Effector memory CD8-positive, alpha-beta T cell (primary cell): ENCODE data around the gene PPP2R2D.

Experiments
- ATAC-seq: fragments of 150-1000 bp; cut with Tn5 transposase; replicated peaks from 2 replicates; pipeline ENCODE4 v1.10.0; 2021; ENCODE audit warnings: mild to moderate bottlenecking, moderate library complexity
- DNase-seq, 3 experiments: peaks; one replicate each; pipeline ENCODE4 v3.0.0; 2021
- H3K27ac Mint-ChIP-seq, 2 donors: one replicate each; pipeline ENCODE4 v1.8.0; 2022; ENCODE audit warnings: mild to moderate bottlenecking in 2 of 2, mixed read lengths in 2 of 2, moderate library complexity in 2 of 2
- H3K27me3 Mint-ChIP-seq, 2 donors: one replicate each; pipeline ENCODE4 v1.8.0; 2022; ENCODE audit warnings: mixed read lengths in 2 of 2
- H3K36me3 Mint-ChIP-seq: one replicate; pipeline ENCODE4 v1.8.0; 2022; ENCODE audit warnings: mild to moderate bottlenecking, moderate library complexity, mixed read lengths; ENCODE audit not compliant: insufficient read depth
- H3K4me1 Mint-ChIP-seq, 2 donors: one replicate each; pipeline ENCODE4 v1.8.0; 2022; ENCODE audit warnings: low read depth in 2 of 2, mixed read lengths in 2 of 2
- H3K4me3 Mint-ChIP-seq, 2 donors: one replicate each; pipeline ENCODE4 v1.8.0; 2022; ENCODE audit warnings: mild to moderate bottlenecking in 2 of 2, mixed read lengths in 2 of 2, moderate library complexity in 2 of 2
- H3K9me3 Mint-ChIP-seq, 2 donors: one replicate each; pipeline ENCODE4 v1.8.0; 2022; ENCODE audit warnings: mixed read lengths in 2 of 2

Gene PPP2R2D

GRCh38 chr10:131997366-131998049, 96.7 kb downstream of the PPP2R2D start:
- no peaks in the 10 kb centered on the region for H3K4me1 Mint-ChIP-seq
- peaks cover 6% of the 10 kb centered on the region for H3K36me3 Mint-ChIP-seq
- H3K27ac Mint-ChIP-seq: no peak overlapping the region
- no peak for ATAC-seq
- peaks cover 6 to 21% of the 10 kb centered on the region in 2 donors for H3K27me3 Mint-ChIP-seq
- no peaks in the 10 kb centered on the region for H3K9me3 Mint-ChIP-seq
- no peak overlapping the region for H3K4me3 Mint-ChIP-seq
- no peak for DNase-seq

- H3K4me3 Mint-ChIP-seq: no peak overlapping the region
- H3K36me3 Mint-ChIP-seq: peaks cover 6% of the 10 kb centered on the region
- H3K4me1 Mint-ChIP-seq: no peaks in the 10 kb centered on the region
- peaks cover 6 to 21% of the 10 kb centered on the region in 2 donors for H3K27me3 Mint-ChIP-seq
- no peaks in the 10 kb centered on the region for H3K9me3 Mint-ChIP-seq
- DNase-seq: no peak
- H3K27ac Mint-ChIP-seq: no peak overlapping the region
- no peak for ATAC-seq
These were observed 97.4 kb downstream of the PPP2R2D start for GRCh38 chr10:131998050-131998844.

GRCh38 chr10:131998845-131999681, 98.3 kb downstream of the PPP2R2D start:
- DNase-seq (no peak), ATAC-seq (no peak)

GRCh38 chr10:132001238-132001972, 100.6 kb downstream of the PPP2R2D start:
- peaks cover 0 to 2% of the 10 kb centered on the region in 2 donors for H3K9me3 Mint-ChIP-seq
- H3K4me1 Mint-ChIP-seq: no peaks in the 10 kb centered on the region
- peak; percentile 78 for ATAC-seq
- peaks cover 23 to 39% of the 10 kb centered on the region in 2 donors for H3K27me3 Mint-ChIP-seq
- H3K4me3 Mint-ChIP-seq: peak overlapping the region; percentile 37 to 45
- DNase-seq: no peak
- H3K27ac Mint-ChIP-seq: peak overlapping the region; percentile 82 to 89
- H3K36me3 Mint-ChIP-seq: peaks cover 3% of the 10 kb centered on the region

More at GRCh38 chr10:131998845-131999681, 98.3 kb downstream of the PPP2R2D start:
- H3K27me3 Mint-ChIP-seq: peaks cover 6 to 22% of the 10 kb centered on the region in 2 donors
- H3K27ac Mint-ChIP-seq: no peak overlapping the region
- H3K4me1 Mint-ChIP-seq: no peaks in the 10 kb centered on the region
- H3K9me3 Mint-ChIP-seq: no peaks in the 10 kb centered on the region
- H3K36me3 Mint-ChIP-seq: peaks cover 6% of the 10 kb centered on the region
- no peak overlapping the region for H3K4me3 Mint-ChIP-seq

- H3K4me3 Mint-ChIP-seq: peak overlapping the region in 1 of 2 donors; percentile 26
- peaks cover 3% of the 10 kb centered on the region for H3K36me3 Mint-ChIP-seq
- DNase-seq (no peak), ATAC-seq (no peak)
- peaks cover 0 to 2% of the 10 kb centered on the region in 2 donors for H3K9me3 Mint-ChIP-seq
- H3K27me3 Mint-ChIP-seq: peaks cover 28 to 38% of the 10 kb centered on the region in 2 donors
- no peak overlapping the region for H3K27ac Mint-ChIP-seq
- H3K4me1 Mint-ChIP-seq: no peaks in the 10 kb centered on the region
These were observed 101.2 kb downstream of the PPP2R2D start for GRCh38 chr10:132002004-132002403.

- DNase-seq (no peak), ATAC-seq (no peak)
- no peaks in the 10 kb centered on the region for H3K36me3 Mint-ChIP-seq
- no peak overlapping the region for H3K27ac Mint-ChIP-seq
- H3K4me3 Mint-ChIP-seq: no peak overlapping the region
- peaks cover 0 to 2% of the 10 kb centered on the region in 2 donors for H3K9me3 Mint-ChIP-seq
- H3K27me3 Mint-ChIP-seq: peaks cover 36 to 51% of the 10 kb centered on the region in 2 donors
- H3K4me1 Mint-ChIP-seq: peaks cover 0 to 2% of the 10 kb centered on the region in 2 donors
These were observed 102.6 kb downstream of the PPP2R2D start for GRCh38 chr10:132003282-132003924.

GRCh38 chr10:132004052-132004451, 103.2 kb downstream of the PPP2R2D start:
- Mint-ChIP-seq H3K36me3 (no peaks in the 10 kb centered on the region), H3K27me3 (peaks cover 41 to 57% of the 10 kb centered on the region in 2 donors), H3K4me3 (no peak overlapping the region), H3K9me3 (peaks cover 0 to 2% of the 10 kb centered on the region in 2 donors), H3K4me1 (peaks cover 0 to 2% of the 10 kb centered on the region in 2 donors), H3K27ac (no peak overlapping the region)
- DNase-seq: no peak
- ATAC-seq: no peak

GRCh38 chr10:132005147-132005546, 104.3 kb downstream of the PPP2R2D start:
- peaks cover 0 to 2% of the 10 kb centered on the region in 2 donors for H3K9me3 Mint-ChIP-seq
- peaks cover 0 to 2% of the 10 kb centered on the region in 2 donors for H3K4me1 Mint-ChIP-seq
- H3K27ac Mint-ChIP-seq: no peak overlapping the region
- H3K27me3 Mint-ChIP-seq: peaks cover 43 to 67% of the 10 kb centered on the region in 2 donors
- ATAC-seq (no peak), DNase-seq (no peak)
- no peak overlapping the region for H3K4me3 Mint-ChIP-seq
- no peaks in the 10 kb centered on the region for H3K36me3 Mint-ChIP-seq

GRCh38 chr10:132006966-132007365, 106.2 kb downstream of the PPP2R2D start:
- ATAC-seq (no peak), DNase-seq (no peak)
- H3K27me3 Mint-ChIP-seq: peaks cover 51 to 68% of the 10 kb centered on the region in 2 donors
- peaks cover 0 to 2% of the 10 kb centered on the region in 2 donors for H3K4me1 Mint-ChIP-seq
- H3K4me3 Mint-ChIP-seq: no peak overlapping the region
- H3K36me3 Mint-ChIP-seq: no peaks in the 10 kb centered on the region
- H3K27ac Mint-ChIP-seq: no peak overlapping the region
- H3K9me3 Mint-ChIP-seq: peaks cover 0 to 2% of the 10 kb centered on the region in 2 donors

GRCh38 chr10:132007681-132008080, 106.9 kb downstream of the PPP2R2D start:
- DNase-seq: no peak
- peaks cover 0 to 2% of the 10 kb centered on the region in 2 donors for H3K4me1 Mint-ChIP-seq
- H3K4me3 Mint-ChIP-seq: no peak overlapping the region
- no peak overlapping the region for H3K27ac Mint-ChIP-seq
- peaks cover 47 to 65% of the 10 kb centered on the region in 2 donors for H3K27me3 Mint-ChIP-seq
- H3K9me3 Mint-ChIP-seq: peaks cover 0 to 2% of the 10 kb centered on the region in 2 donors
- no peaks in the 10 kb centered on the region for H3K36me3 Mint-ChIP-seq
- no peak for ATAC-seq
